PC-9 (cell line): Measurements from ENCODE around the gene SETD1B. TPM values are rescaled to one million over a fixed set of nuclear protein-coding genes. Genes with fewer than 3 reads are reported as not detected.
A peak's percentile ranks its signal among the peaks of the same experiment; 100 is the strongest.
"Not testable (repeated sequence)": the region's sequence is repeated elsewhere in the genome, so short reads cannot be mapped to it uniquely, and the experiment has no call there.

Experiments used
- BruUV-seq: library from RNA; stranded (reverse); fragments of 400-500 nt; replicated peaks from 2 replicates; lab custom pipeline; 2021; lab: Mats Ljungman, UMichigan
- CTCF ChIA-PET: fragments of 300-600 bp; sonication (Branson Sonifier 250); formaldehyde crosslinking; loops from one replicate; lab custom pipeline; 2022; ENCODE audit warnings: antibody characterized with exemption; lab: Charles Lee
- POLR2A ChIA-PET: fragments of 300-600 bp; sonication (Branson Sonifier 250); formaldehyde crosslinking; loops from one replicate; lab custom pipeline; 2022; ENCODE audit warnings: antibody characterized with exemption; ENCODE audit not compliant: unreplicated experiment; lab: Charles Lee
- DNase-seq, 2 experiments: peaks; one replicate each; pipeline versions ENCODE4 v3.0.0 to v3.0.0-alpha.2; 2015 to 2022; ENCODE audit warnings: mixed read lengths in 1 of 2
- H2AFZ ChIP-seq: fragments of 200-600 bp; sonication (generic); 2 replicates; pipeline ENCODE4 v1.8.1; 2017; ENCODE audit warnings: antibody characterized with exemption
- H3F3A ChIP-seq: fragments of 200-600 bp; sonication (generic); 2 replicates; pipeline ENCODE4 v1.8.1; 2017; ENCODE audit warnings: antibody characterized with exemption, mild to moderate bottlenecking, low read depth; ENCODE audit not compliant: insufficient read depth
- H3K27ac ChIP-seq: fragments of 200-600 bp; sonication (generic); 2 replicates; pipeline ENCODE4 v1.6.1; 2016; ENCODE audit warnings: mixed run types
- H3K27me3 ChIP-seq: fragments of 200-600 bp; sonication (generic); 2 replicates; pipeline ENCODE4 v1.6.1; 2016; ENCODE audit warnings: low read depth, mixed run types; ENCODE audit not compliant: insufficient read depth
- H3K36me3 ChIP-seq: fragments of 200-600 bp; sonication (generic); 2 replicates; pipeline ENCODE4 v1.6.1; 2016; ENCODE audit warnings: low read depth, mixed run types
- H3K4me1 ChIP-seq: fragments of 200-600 bp; sonication (generic); replicated peaks from 2 replicates; pipeline ENCODE4 v1.6.1; 2016; ENCODE audit warnings: mixed run types; ENCODE audit not compliant: insufficient read depth
- H3K4me2 ChIP-seq: fragments of 200-600 bp; sonication (generic); 2 replicates; pipeline ENCODE4 v1.6.1; 2017; ENCODE audit warnings: mixed run types
- H3K4me3 ChIP-seq: fragments of 200-600 bp; sonication (generic); 2 replicates; pipeline ENCODE4 v1.6.1; 2016; ENCODE audit warnings: mixed run types
- H3K79me2 ChIP-seq: fragments of 200-600 bp; sonication (generic); 2 replicates; pipeline ENCODE4 v1.6.1; 2017; ENCODE audit warnings: low read depth, mixed run types
- H3K9me2 ChIP-seq: fragments of 200-600 bp; sonication (generic); 2 replicates; pipeline ENCODE4 v1.8.1; 2017; ENCODE audit warnings: mild to moderate bottlenecking; ENCODE audit not compliant: insufficient read depth
- H3K9me3 ChIP-seq: fragments of 200-600 bp; sonication (generic); 2 replicates; pipeline ENCODE4 v1.8.1; 2016; ENCODE audit warnings: low read depth; ENCODE audit not compliant: insufficient read depth
- H4K20me1 ChIP-seq: fragments of 200-600 bp; sonication (generic); 2 replicates; pipeline ENCODE4 v1.8.1; 2017; ENCODE audit not compliant: insufficient read depth
- EZH2 ChIP-seq: fragments of 200-600 bp; sonication (generic); IDR thresholded peaks from 2 replicates; pipeline ENCODE4 v1.8.0; 2017; ENCODE audit warnings: antibody characterized with exemption, low read depth
- intact Hi-C: fragments of 100-400 bp; cut with micrococcal nuclease; formaldehyde crosslinking; loops from one replicate; pipeline ENCODE4 v1.10.0; 2022; ENCODE audit not compliant: unreplicated experiment
- total RNA-seq: library from RNA; stranded (reverse); gene quantifications from 2 replicates; pipeline ENCODE4 v1.2.3, GENCODE V29; 2021
- TF ChIP-seq, protein P1 (sequence below): fragments of 200-600 bp; sonication (generic); conservative IDR thresholded peaks from 2 replicates; pipeline ENCODE4 v1.6.1; 2017; ENCODE audit warnings: mixed run types, antibody characterized with exemption, mild to moderate bottlenecking, moderate library complexity

Gene SETD1B
- total RNA-seq, 1 experiment from 2014 or later: 22.6 TPM

DNA sequence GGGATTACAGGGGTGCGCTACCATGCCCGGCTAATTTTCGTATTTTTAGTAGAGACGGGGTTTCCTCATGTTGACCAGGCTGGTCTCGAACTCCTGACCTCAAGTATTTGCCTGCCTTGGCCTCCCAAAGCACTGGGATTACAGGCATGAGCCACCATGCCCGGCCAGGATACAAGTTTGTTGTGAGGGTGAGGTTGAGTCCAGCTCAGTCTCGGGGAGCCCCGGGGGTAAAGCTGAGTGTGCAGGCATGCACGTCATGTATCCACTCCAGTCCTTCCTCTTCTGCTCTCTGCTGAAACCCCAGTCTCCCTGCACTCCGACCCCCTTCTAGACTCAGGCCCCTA lies 54.5 kb downstream of the SETD1B start:
- H3K27ac ChIP-seq: no peak overlapping the region
- H3K4me3 ChIP-seq: no peak overlapping the region
- ChIA-PET POLR2A (no interaction called here), CTCF (interaction anchor here (0.6 kb wide), 1 partner anchor 14 kb away, joined by 3 read pairs; no protein-coding TSS in a partner anchor)
- intact Hi-C loops: no loop called here
- TF ChIP-seq, protein P1, sequence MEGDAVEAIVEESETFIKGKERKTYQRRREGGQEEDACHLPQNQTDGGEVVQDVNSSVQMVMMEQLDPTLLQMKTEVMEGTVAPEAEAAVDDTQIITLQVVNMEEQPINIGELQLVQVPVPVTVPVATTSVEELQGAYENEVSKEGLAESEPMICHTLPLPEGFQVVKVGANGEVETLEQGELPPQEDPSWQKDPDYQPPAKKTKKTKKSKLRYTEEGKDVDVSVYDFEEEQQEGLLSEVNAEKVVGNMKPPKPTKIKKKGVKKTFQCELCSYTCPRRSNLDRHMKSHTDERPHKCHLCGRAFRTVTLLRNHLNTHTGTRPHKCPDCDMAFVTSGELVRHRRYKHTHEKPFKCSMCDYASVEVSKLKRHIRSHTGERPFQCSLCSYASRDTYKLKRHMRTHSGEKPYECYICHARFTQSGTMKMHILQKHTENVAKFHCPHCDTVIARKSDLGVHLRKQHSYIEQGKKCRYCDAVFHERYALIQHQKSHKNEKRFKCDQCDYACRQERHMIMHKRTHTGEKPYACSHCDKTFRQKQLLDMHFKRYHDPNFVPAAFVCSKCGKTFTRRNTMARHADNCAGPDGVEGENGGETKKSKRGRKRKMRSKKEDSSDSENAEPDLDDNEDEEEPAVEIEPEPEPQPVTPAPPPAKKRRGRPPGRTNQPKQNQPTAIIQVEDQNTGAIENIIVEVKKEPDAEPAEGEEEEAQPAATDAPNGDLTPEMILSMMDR: no peak
- no peak for TF ChIP-seq EZH2
- no peaks in the 10 kb centered on the region for H3K9me2 ChIP-seq
- no peaks in the 10 kb centered on the region for H3K9me3 ChIP-seq
- no peaks in the 10 kb centered on the region for H3K36me3 ChIP-seq
- H4K20me1 ChIP-seq: no peaks in the 10 kb centered on the region
- no peak overlapping the region for H3K4me2 ChIP-seq
- no TSS peak for BruUV-seq
- no peaks in the 10 kb centered on the region for H3K79me2 ChIP-seq
- H3K4me1 ChIP-seq: no peaks in the 10 kb centered on the region
- H3K27me3 ChIP-seq: no peaks in the 10 kb centered on the region
- no peak overlapping the region for H2AFZ ChIP-seq
- no peaks in the 10 kb centered on the region for H3F3A ChIP-seq
- DNase-seq: no peak

DNA sequence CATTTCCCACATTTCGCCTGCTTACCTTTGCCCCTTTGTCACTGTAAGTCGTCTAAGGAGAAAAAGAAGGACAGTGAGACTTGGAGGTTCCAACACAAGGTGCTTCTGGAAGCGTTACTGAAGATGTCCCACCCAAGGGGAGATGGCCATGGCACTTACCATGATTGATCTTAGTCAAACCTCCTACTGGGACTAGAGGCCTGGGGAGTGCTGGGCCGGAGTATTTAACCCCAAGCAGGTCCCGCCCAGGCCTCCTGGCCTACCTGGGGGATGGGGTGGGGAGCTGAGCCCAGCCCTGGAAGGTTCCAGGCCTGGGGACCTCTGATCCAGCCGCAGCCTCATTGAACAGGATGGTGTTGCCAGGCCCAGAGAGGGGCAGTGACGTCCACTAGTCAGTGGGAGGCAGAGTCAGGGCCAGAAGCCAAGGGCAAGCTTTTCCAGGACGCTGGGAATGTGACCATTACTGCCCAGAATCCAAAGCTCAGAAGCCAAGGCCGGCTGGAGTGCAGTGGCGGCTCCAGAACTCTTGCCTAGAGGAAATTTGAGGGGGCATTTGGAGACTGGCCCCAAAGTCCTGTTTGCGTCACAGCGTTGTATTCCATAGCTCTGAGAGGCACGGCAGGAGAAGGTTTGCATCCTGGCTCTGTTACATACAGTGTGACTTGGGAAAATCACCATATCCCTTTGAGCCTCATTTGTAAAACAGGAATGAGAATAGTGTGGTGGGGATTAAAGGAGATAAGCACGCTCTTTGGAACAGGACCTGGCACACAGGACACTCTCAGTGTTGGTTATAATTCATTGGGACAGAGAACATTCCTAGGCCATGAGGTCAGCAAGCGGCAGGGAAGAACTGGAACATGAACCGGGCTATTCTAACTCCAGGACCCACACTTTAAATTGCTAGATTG lies 55.1 kb downstream of the SETD1B start, which contains the start of gene HPD:
HPD (minus strand) TSS at position 198 of the 911 bp plus-strand sequence; CDS start at position 162, 36 bp downstream.
- Histone ChIP-seq H3K9me2 (no peaks in the 10 kb centered on the region), H3K9me3 (no peaks in the 10 kb centered on the region), H3K4me2 (no peak within 1 kb of the TSS), H3K36me3 (no peaks in the 10 kb centered on the region), H3K27ac (no peak within 1 kb of the TSS), H2AFZ (no peak within 1 kb of the TSS), H3F3A (no peaks in the 10 kb centered on the region), H3K79me2 (no peaks in the 10 kb centered on the region), H3K4me3 (no peak within 1 kb of the TSS), H4K20me1 (no peaks in the 10 kb centered on the region), H3K4me1 (no peaks in the 10 kb centered on the region), H3K27me3 (no peaks in the 10 kb centered on the region)
- ChIA-PET CTCF (interaction anchor here (0.7 kb wide), 1 partner anchor 12 kb away, joined by 3 read pairs; no protein-coding TSS in a partner anchor), POLR2A (no interaction called here)
- TF ChIP-seq, protein P1: no peak
- no peak for TF ChIP-seq EZH2
- intact Hi-C loops: no loop called here
- BruUV-seq: no TSS peak
- DNase-seq: peak; percentile 40 to 55

DNA sequence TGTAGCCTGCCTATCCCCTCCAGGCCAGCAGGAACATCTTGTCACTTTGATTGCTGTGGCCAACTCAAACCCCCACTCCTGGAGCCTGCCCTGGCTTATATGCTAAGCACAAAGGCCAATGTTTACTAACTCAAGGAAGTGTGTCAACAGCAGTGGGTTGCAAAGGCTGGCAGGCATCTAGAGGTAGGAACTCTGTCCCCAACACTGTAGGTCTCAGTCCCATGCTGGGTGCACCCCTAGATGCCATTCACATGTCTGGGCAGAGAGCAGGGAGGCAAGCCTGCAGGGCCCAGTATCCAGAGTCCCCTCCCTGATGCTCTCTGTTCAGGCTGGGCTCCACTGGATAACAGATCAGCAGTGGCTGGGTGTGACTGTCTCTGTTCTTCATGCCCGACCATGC lies 56.4 kb downstream of the SETD1B start:
- no TSS peak for BruUV-seq
- POLR2A ChIA-PET: no interaction called here
- Histone ChIP-seq H3K4me1 (no peaks in the 10 kb centered on the region), H3F3A (no peaks in the 10 kb centered on the region), H3K27ac (no peak overlapping the region), H3K36me3 (no peaks in the 10 kb centered on the region), H3K79me2 (no peaks in the 10 kb centered on the region), H3K9me3 (no peaks in the 10 kb centered on the region), H2AFZ (no peak overlapping the region), H3K9me2 (no peaks in the 10 kb centered on the region), H3K4me2 (no peak overlapping the region), H4K20me1 (no peaks in the 10 kb centered on the region), H3K27me3 (no peaks in the 10 kb centered on the region), H3K4me3 (no peak overlapping the region)
- CTCF ChIA-PET: no interaction called here
- TF ChIP-seq, protein P1: no peak
- TF ChIP-seq EZH2: no peak
- no peak for DNase-seq
- intact Hi-C loops: no loop called here

DNA sequence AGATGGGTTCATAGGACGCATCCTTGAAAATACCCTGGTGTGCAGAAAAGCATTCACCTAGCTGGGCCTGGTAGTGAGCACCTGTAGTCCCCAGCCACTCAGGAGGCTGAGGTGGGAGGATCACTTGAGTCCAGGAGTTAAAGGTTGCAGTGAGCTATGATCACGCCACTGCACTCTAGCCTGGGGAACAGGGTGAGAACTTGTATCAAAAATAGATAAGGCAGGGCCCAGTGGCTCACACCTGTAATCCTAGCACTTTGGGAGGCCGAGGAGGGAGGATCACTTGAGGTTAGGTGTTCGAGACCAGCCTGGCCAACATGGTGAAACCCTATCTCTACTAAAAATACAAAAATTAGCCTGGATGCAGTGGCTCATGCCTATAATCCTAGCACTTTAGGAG lies 56.9 kb downstream of the SETD1B start:
- H2AFZ ChIP-seq, H3K27ac ChIP-seq, H3K9me2 ChIP-seq, H3K4me2 ChIP-seq, POLR2A ChIA-PET, CTCF ChIA-PET, H3F3A ChIP-seq, BruUV-seq, H4K20me1 ChIP-seq, H3K9me3 ChIP-seq, H3K27me3 ChIP-seq, H3K4me1 ChIP-seq, H3K79me2 ChIP-seq, intact Hi-C loops, H3K36me3 ChIP-seq, H3K4me3 ChIP-seq, DNase-seq: not testable (repeated sequence)
